HUDEP-2 (cell line): ENCODE measurements around the gene CEP97.
A peak's percentile ranks its signal among the peaks of the same experiment; 100 is the strongest.
"Not testable (repeated sequence)": the region's sequence is repeated elsewhere in the genome, so short reads cannot be mapped to it uniquely, and the experiment has no call there.

Source experiments
- DNase-seq, 76 experiments: peaks; one replicate each; lab custom pipeline; 2025; ENCODE audit not compliant: unreplicated experiment in 76 of 76; lab: John Stamatoyannopoulos, UW

CEP97 gene, protein sequence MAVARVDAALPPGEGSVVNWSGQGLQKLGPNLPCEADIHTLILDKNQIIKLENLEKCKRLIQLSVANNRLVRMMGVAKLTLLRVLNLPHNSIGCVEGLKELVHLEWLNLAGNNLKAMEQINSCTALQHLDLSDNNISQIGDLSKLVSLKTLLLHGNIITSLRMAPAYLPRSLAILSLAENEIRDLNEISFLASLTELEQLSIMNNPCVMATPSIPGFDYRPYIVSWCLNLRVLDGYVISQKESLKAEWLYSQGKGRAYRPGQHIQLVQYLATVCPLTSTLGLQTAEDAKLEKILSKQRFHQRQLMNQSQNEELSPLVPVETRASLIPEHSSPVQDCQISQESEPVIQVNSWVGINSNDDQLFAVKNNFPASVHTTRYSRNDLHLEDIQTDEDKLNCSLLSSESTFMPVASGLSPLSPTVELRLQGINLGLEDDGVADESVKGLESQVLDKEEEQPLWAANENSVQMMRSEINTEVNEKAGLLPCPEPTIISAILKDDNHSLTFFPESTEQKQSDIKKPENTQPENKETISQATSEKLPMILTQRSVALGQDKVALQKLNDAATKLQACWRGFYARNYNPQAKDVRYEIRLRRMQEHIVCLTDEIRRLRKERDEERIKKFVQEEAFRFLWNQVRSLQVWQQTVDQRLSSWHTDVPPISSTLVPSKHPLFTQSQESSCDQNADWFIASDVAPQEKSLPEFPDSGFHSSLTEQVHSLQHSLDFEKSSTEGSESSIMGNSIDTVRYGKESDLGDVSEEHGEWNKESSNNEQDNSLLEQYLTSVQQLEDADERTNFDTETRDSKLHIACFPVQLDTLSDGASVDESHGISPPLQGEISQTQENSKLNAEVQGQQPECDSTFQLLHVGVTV

DNA sequence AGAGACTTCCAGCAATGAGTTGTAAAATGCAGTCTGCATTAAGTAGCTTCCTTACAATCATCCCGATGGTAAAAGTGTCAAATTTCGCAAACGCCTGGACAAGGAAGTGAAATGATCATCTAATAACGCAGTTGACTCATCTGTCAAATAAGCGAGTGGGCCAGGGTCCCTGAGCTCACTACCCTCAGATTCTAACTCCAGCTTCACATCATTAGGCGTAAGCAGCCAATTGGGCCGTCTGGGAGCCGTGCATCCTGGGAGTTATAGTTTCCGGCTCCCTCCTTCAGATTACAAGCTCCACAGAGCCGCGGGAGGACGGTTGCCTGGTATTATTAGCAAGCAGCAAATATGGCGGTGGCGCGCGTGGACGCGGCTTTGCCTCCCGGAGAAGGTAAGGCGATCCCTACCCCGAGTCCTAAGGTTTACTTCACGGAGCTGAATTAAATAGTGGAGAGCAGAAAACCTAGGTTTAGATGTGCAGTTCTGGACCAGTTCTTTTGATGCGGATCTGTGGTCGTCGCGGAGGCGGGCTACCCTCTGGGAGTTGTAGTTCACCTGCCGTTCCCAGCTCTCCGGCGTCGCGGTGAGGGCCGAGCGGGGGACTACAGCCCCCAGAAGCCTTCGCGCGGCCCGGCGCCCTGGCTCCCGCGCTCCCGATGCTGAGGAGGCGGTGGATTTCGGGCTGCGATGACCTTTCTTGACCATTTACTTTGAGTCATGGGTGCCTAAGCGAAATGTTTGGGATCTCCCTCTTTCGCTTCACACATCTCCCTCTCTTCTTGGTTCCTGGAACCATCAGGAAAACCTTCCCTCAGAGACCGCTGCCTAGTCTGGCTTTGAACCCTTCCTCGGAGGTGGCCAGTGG lies at the start of gene CEP97:
TSS of gene CEP97 (plus strand) at position 286 of the 865 bp plus-strand sequence. CDS start at position 349, 63 bp downstream.
- peak in 75 of 76 experiments; percentile 23 to 96 (median 80) for DNase-seq

GRCh38 chr3:101675709-101676215 lies 48.7 kb upstream of the CEP97 start:
- no peak for DNase-seq

GRCh38 chr3:101676216-101676764 lies 48.1 kb upstream of the CEP97 start:
- no peak for DNase-seq

- DNase-seq = no peak
These were observed 47.5 kb upstream of the CEP97 start, which contains the start of gene ZBTB11 for GRCh38 chr3:101676765-101677435. ZBTB11 (minus strand) TSS chr3:101677132; CDS start chr3:101676914, 218 bp downstream.

DNA sequence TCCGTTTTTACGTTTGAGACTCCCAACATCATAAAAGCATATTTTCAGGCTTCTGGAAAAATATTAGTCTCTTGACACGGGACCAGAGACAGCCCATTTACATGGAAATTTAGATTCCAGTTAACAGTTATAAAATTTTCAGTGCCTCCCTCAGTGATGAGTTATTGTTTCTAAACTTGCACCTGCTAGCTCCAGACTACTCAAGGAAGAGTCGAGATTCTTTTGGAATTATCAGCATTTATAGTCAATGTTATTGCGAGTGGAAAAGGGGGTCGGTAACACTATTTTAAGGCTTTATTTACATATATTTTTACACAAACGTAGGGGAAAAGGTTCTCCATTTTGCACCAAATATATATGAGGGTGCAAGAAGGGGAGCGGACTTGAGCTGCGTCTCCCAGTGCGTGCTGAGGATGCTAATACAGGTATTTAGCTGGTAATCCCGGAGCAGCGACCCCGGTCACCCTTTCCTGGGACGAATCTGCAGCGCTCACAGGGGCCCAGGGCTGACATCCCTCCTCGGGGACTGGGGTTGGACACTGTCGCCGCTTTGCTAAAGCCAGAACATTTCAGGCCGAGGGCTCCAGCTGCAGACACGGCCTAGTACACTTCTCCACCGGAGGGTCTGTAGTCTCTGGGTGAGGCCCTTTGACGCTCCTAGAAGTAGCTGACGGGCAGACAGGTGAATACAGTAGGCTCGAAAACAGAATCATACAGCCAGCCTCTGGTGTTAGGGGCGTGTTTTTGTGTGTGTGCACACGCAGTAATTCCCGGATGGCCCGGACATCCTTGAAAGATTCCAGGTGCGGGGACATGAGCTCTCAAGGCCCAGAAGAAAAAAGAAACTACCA lies 46.8 kb upstream of the CEP97 start:
- DNase-seq = no peak

- DNase-seq = not testable (repeated sequence)
These were observed 45.6 kb upstream of the CEP97 start for GRCh38 chr3:101678837-101679236.

- no peak for DNase-seq
These were observed 43.9 kb upstream of the CEP97 start for GRCh38 chr3:101680466-101680865.

GRCh38 chr3:101685050-101685400 lies 39.4 kb upstream of the CEP97 start:
- no peak for DNase-seq

GRCh38 chr3:101685870-101686307 lies 38.5 kb upstream of the CEP97 start:
- no peak for DNase-seq

DNA sequence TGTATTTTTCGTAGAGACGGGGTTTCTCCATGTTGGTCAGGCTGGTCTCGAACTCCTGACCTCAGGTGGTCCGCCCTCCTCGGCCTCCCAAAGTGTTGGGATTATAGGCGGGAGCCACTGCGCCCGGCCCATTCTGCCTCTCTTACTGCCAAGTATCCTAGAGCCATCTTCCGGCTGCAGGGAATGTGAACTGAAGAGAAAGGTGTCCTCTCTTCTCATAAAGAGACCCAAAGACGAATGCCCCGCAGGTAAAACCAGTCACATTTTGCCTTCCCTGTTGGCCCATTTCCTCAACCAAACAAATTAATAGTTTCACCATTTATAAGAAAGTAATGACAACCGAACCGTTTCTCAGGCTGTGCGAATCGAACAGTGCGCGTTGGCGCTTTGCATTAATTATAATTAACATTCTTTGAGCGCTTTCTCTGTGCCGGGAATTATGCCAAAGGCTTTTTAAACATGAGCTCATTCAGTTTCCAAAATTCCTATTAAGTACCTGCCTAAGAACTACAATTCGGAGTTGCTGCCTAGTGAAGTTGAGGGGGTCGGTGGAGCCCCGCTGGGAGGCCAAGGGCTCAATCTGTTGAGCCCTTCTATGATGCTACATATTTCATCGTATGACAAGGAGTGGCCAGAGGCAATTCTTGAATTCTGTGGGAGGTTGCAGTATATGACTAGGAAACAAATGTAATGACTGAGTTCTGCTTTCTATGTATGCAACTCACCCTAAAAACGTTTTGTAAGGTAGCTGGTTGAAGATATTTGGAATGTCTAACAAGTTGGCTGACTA lies 37.1 kb upstream of the CEP97 start:
- DNase-seq = no peak

GRCh38 chr3:101689286-101689685 lies 35.1 kb upstream of the CEP97 start:
- no peak for DNase-seq

- no peak for DNase-seq
These were observed 33.4 kb upstream of the CEP97 start for GRCh38 chr3:101690972-101691371.

DNA sequence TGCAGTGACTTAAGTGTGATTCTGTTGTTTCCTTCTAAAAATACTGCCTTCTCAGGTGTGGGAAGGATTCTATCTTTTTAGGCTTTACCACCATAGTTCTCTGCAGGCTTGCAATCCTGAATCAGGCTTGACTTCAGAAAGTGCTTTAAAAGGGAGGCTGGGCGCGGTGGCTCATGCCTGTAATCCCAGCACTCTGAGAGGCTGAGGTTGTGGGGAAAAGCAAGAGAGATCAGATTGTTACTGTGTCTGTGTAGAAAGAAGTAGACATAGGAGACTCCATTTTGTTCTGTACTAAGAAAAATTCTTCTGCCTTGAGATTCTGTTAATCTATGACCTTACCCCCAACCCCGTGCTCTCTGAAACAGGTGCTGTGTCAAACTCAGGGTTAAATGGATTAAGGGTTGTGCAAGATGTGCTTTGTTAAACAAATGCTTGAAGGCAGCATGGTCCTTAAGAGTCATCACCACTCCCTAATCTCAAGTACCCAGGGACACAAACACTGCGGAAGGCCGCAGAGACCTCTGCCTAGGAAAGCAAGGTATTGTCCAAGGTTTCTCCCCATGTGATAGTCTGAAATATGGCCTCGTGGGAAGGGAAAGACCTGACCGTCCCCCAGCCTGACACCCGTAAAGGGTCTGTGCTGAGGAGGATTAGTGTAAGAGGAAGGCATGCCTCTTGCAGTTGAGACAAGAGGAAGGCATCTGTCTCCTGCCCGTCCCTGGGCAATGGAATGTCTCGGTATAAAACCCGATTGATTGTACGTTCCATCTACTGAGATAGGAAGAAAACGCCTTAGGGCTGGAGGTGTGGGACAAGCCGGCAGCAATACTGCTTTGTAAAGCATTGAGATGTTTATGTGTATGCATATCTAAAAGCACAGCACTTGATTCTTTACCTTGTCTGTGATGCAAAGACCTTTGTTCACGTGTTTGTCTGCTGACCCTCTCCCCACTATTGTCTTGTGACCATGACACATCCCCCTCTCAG lies 32.4 kb upstream of the CEP97 start:
- DNase-seq = not testable (repeated sequence)

- DNase-seq = not testable (repeated sequence)
These were observed 30.9 kb upstream of the CEP97 start for GRCh38 chr3:101693540-101693939.

DNA sequence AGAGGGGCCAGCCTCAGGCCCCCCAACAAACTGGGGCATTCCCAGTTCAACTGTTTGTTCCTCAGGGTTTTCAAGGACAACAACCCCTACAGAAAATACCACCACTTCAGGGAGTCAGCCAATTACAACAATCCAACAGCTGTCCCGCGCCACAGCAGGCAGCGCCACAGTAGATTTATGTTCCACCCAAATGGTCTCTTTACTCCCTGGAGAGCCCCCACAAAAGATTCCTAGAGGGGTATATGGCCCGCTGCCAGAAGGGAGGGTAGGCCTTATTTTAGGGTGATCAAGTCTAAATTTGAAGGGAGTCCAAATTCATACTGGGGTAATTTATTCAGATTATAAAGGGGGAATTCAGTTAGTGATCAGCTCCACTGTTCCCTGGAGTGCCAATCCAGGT lies 29.6 kb upstream of the CEP97 start:
- DNase-seq = not testable (repeated sequence)

DNA sequence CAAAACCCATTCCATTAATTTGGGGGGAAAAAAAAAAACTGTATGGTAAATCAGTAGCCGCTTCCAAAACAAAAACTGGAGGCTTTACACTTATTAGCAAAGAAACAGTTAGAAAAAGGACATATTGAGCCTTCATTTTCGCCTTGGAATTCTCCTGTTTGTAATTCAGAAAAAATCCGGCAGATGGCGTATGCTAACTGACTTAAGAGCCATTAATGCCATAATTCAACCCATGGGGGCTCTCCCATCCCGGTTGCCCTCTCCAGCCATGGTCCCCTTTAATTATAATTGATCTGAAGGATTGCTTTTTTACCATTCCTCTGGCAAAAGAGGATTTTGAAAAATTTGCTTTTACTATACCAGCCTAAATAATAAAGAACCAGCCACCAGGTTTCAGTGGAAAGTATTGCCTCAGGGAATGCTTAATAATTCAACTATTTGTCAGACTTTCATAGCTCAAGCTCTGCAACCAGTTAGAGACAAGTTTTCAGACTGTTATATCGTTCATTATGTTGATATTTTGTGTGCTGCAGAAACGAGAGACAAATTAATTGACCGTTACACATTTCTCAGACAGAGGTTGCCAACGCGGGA lies 28.5 kb upstream of the CEP97 start:
- DNase-seq = no peak
